GM21367 (cell line): ENCODE measurements around the gene ABHD11.

Experiments
- ATAC-seq: cut with Tn5 transposase; IDR thresholded peaks from one replicate; pipeline ENCODE4 v1.9.1; 2021; ENCODE audit not compliant: unreplicated experiment

ABHD11 gene

DNA sequence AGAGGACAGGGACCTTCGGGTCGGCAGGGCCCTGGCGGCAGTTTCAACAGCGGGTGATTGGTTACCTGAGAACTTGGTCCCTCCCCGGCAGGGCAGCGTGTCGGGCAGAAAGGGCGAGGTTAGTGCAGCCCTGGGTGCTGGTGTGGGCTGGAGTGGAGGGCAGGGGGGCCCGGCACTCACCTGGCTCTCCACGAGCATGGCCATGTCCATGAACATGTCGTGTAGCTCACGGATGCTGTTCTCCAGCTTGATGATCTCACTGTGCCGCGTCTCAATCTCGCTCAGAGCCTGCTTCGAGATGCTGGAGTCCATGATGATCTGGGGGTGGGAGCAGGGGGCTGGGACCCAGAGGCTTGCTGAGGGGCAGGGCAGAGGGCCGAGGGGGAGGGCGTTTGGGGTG lies 35.9 kb downstream of the ABHD11 start:
- ATAC-seq, result no peak

DNA sequence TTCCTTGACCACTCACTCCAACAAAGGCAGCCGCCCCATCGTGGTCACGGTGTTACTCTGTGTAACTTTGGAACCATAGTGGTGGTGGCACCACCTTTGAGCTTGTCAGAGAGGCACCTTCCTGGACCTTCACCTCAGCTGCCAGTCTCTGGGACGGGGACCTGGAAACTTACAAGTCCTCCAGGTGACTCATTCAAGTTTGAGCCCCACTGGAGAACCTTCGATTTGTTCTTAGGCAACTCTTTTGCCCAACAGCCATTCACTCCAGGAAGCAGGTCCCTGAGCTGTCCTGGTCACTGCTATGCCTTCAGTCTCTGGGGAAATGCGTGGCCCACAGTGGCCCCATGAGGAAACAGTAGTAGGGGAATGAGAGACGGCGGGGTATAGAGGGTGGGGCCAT lies 36.4 kb downstream of the ABHD11 start:
- no peak for ATAC-seq

DNA sequence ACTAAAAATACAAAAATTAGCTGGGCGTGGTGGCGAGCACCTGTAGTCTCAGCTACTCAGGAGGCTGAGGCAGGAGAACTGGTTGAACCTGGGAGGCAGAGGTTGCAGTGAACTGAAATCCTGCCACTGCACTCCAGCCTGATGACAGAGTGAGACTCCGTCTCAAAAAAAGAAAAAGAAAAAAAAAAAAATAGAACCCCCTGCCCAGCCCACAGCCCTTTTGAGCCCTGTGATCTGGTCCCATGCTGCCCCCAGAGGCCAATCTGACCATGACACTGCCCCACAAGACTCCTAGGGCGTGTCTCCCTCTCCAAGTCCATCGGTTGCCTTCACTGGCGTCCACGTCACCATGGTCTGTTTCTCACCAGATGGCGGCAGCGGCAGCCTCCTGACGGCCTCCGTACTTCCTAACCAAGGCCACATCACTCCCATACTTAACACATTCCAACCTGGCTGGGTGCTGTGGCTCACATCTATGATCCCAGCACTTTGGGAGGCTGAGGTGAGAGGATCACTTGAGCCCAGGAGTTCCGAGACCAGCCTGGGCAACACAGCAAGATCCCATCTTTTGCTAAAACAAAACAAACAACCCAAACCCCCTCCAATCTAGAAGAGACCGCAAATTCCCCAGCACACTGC lies 37.1 kb downstream of the ABHD11 start:
- ATAC-seq, result no peak

DNA sequence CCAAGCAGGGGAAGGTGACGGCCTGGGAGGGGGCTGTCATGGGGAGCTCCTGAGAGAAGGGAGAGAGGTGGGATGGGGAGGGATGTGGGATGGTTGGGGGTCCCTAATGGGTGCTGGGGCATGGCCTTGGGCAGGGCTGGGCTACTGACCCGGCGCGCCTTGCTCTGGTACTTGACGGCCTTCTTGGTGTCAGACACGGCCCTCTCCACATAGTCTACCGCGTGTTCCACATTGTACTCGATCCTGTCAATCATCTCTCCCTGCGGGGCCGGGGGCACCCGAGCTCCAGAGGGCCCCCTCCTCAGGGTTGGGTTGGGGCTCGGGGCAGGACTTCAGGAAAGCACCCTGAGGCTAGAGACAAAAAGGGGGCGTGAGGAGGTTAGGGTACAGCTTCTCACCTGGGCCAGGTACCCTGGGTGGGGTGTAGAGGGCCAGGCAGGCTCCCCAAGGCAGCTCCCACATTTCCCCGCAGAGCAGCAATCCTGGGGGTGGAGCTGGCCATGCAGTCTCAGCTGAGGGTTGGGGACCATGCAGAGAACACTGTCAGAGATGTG lies 37.9 kb downstream of the ABHD11 start:
- ATAC-seq, result no peak

DNA sequence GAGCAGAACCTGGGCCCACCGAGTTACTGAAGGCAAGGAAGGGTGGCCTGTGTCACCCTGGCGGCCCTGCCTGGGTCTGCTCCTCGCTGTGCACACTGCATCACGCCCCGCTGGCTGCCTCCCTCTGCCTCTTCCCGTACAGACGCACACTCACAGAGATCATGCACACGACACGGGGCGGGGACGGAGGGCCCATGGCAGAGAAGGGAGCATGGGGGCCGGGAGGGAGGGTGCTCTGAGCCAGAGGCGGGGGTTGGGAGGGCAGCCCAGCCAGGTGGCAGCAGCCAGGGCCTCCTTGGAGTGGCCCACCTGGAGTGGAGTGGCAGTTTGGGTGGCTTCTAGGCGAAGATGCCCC lies 38.6 kb downstream of the ABHD11 start:
- no peak for ATAC-seq

DNA sequence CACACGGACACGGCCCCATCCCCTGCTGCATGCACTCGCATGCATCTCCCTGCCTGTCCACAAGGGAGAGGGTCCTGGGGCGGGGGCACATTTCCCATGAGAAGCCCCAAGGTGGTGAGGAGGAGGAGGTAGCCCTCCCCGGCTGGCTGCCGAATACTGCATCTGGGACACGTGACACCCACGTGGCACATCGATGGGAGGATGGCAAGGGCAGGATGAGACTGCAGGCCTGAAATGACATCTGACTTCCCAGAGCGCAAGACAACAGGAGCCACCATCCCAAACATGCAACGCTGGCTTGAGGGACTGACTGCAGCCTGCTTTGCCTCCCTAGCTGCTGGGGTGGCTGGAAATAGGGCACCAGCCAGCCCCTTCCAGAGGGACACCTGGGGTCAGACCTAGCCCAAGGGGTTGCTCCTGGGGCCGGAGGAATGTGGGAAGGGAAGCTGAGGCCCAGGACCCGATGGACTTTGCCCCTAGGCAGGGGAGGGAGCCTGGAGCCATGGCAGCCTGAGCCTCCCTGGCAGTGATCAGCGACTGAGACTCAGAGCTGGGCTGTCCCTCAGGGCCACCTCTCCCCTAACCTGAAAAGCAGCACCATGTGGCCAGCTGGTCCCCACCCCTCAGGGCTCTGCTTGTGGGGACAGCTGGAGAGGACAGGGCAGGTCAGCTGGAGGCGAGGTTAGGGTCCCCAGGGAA lies 39.1 kb downstream of the ABHD11 start:
- ATAC-seq, result no peak

DNA sequence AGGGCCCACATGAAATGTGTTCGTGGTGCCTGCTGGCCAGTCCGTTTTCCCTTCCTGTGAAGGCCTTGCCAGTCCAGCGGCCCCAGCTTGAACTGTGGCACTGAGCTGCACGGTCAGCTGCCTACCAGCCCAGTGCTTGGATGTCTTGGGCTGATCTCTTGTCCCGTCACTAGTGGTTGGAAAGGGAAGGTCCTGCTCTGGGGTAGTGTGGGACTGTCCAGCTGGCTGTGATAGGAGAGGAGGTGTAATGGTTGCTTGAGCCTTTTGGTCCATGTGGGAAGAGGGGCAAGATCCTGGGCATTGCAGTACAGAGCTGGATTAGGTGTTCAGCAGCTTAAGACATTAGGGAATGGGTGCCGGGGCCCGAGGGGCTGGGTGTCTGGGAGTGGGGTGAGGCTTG lies 40.2 kb downstream of the ABHD11 start:
- ATAC-seq, result no peak

DNA sequence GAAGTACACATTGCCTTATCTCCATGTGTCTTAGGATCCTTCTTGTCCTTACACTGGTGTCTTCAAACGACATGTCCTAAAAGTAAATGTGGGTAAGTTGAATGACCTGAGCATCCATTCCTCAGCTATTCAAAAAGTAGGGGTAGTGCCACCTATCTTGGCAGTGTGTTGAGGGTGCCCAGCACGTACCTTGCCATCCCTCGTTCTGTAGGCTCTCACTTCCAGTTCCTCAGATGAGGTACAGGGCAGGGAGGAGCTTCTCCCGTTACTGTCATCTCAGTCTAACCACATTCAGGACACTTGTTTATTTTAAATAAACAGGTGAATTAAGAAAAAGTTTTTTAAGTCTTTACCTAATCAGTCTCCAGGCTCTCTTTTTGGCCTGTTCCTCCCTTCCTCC lies 42.2 kb downstream of the ABHD11 start:
- ATAC-seq, result no peak

DNA sequence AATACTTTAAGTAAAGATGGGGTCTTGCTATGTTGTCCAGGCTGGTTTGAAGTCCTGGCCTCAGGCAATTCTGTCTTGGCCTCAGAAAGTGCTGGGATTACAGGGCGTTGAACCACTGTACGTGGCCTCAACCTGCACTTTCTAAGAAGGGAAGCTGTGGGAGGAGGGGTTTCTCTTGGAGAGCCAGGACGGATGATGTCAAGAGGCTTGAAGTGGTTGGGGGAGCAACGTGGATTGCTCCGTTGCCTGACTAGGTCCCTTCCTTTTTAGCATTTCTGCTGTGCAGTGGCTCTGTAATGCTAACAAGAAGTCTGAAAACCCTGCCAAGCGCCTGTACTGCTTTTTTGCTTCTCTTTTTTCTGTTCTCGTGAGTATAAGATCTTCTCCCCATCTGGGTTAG lies 48.0 kb downstream of the ABHD11 start:
- ATAC-seq, result no peak

DNA sequence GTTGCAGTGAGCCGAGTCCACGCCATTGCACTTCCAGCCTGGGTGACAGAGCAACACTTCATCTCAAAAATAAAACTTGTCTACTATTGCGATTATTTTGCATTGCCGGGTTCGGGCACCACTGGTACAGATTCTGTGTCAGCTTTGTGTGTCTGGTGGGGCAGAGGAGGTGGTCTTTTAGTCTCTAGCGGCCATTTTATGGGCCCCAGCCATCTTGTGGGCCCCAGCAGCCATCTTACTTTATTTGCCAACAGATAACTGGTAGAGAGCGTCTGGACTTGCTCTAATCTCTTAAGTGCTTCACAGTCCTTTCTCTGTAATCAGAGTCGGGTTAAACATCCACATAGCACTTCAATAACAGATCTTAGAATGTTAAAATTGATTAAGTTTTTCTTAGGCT lies 50.3 kb downstream of the ABHD11 start:
- no peak for ATAC-seq
